Astrocyte (in vitro differentiated cells and primary cell): Measurements from ENCODE around the gene DUSP12. TPM values are rescaled to one million over a fixed set of nuclear protein-coding genes. Genes with fewer than 3 reads are reported as not detected.

Experiments used
- DNase-seq: peaks from one replicate; pipeline ENCODE4 v3.0.0-alpha.2; 2010; ENCODE audit warnings: low read depth
- FAIRE-seq: peaks from 2 replicates; lab custom pipeline; 2011; peaks lifted over from hg19 to GRCh38; lab: Jason Lieb, UNC
- H2AFZ ChIP-seq: 2 replicates; pipeline ENCODE4 v1.6.0; 2012; ENCODE audit warnings: low read depth, low read length, inconsistent platforms
- H3K27ac ChIP-seq: 2 replicates; pipeline ENCODE4 v1.5.1; 2011; ENCODE audit warnings: low read depth, low read length, inconsistent platforms
- H3K27me3 ChIP-seq: 2 replicates; pipeline ENCODE4 v1.6.0; 2011; ENCODE audit warnings: low read length, inconsistent platforms; ENCODE audit not compliant: insufficient read depth
- H3K36me3 ChIP-seq: 2 replicates; pipeline ENCODE4 v1.5.1; 2011; ENCODE audit warnings: low read length, inconsistent platforms; ENCODE audit not compliant: insufficient read depth
- H3K4me1 ChIP-seq: 2 replicates; pipeline ENCODE4 v1.5.1; 2011; ENCODE audit warnings: low read length, inconsistent platforms; ENCODE audit not compliant: insufficient read depth
- H3K4me2 ChIP-seq: 2 replicates; pipeline ENCODE4 v1.6.0; 2012; ENCODE audit warnings: low read length, inconsistent platforms
- H3K4me3 ChIP-seq: 2 replicates; pipeline ENCODE4 v1.5.1; 2011; ENCODE audit warnings: low read depth, mild to moderate bottlenecking, low read length, inconsistent platforms; ENCODE audit not compliant: insufficient read depth
- H3K79me2 ChIP-seq: 2 replicates; pipeline ENCODE4 v1.6.0; 2012; ENCODE audit warnings: mild to moderate bottlenecking, low read length, inconsistent platforms; ENCODE audit not compliant: insufficient read depth
- H3K9ac ChIP-seq: 2 replicates; pipeline ENCODE4 v1.6.0; 2012; ENCODE audit warnings: mild to moderate bottlenecking, low read length, inconsistent platforms
- H3K9me3 ChIP-seq: 2 replicates; pipeline ENCODE4 v1.5.1; 2012; ENCODE audit warnings: low read depth, mild to moderate bottlenecking, low read length, inconsistent platforms; ENCODE audit not compliant: insufficient read depth
- H4K20me1 ChIP-seq: 2 replicates; pipeline ENCODE4 v1.6.0; 2012; ENCODE audit warnings: low read length, inconsistent platforms; ENCODE audit not compliant: insufficient read depth
- H3K27ac Mint-ChIP-seq: one replicate; pipeline ENCODE4 v1.8.0; 2021; ENCODE audit warnings: mild to moderate bottlenecking, mixed read lengths; ENCODE audit not compliant: unreplicated experiment
- H3K27me3 Mint-ChIP-seq: one replicate; pipeline ENCODE4 v1.8.0; 2021; ENCODE audit warnings: low read depth, mixed read lengths; ENCODE audit not compliant: unreplicated experiment
- H3K36me3 Mint-ChIP-seq: one replicate; pipeline ENCODE4 v1.8.0; 2021; ENCODE audit warnings: low read depth, mixed read lengths; ENCODE audit not compliant: unreplicated experiment
- H3K4me1 Mint-ChIP-seq: one replicate; pipeline ENCODE4 v1.8.0; 2021; ENCODE audit warnings: low read depth, mixed read lengths; ENCODE audit not compliant: unreplicated experiment
- H3K4me3 Mint-ChIP-seq: one replicate; pipeline ENCODE4 v1.8.0; 2021; ENCODE audit warnings: mild to moderate bottlenecking, moderate library complexity, mixed read lengths; ENCODE audit not compliant: unreplicated experiment
- H3K9me3 Mint-ChIP-seq: one replicate; pipeline ENCODE4 v1.8.0; 2021; ENCODE audit warnings: mild to moderate bottlenecking, mixed read lengths; ENCODE audit not compliant: unreplicated experiment
- CTCF ChIP-seq: IDR thresholded peaks from 2 replicates; pipeline ENCODE4 v1.5.1; 2011; ENCODE audit warnings: low read depth, mild to moderate bottlenecking, inconsistent platforms, low read length, moderate library complexity; ENCODE audit not compliant: insufficient read depth
- EZH2 ChIP-seq: IDR thresholded peaks from 2 replicates; pipeline ENCODE4 v1.6.1; 2012; ENCODE audit warnings: mild to moderate bottlenecking, low read length, inconsistent platforms; ENCODE audit not compliant: insufficient read depth
- total RNA-seq: library from RNA; stranded (reverse); gene quantifications from 2 replicates; pipeline ENCODE4 v1.2.1, GENCODE V29; 2021

DUSP12 gene
- total RNA-seq, 1 donor from 2014 or later: 34.7 TPM

- no peaks in the 10 kb centered on the region for H3K36me3 ChIP-seq
- no peak overlapping the region for H3K4me2 ChIP-seq
- H3K4me1 Mint-ChIP-seq: peaks cover 3% of the 10 kb centered on the region
- H3K4me3 Mint-ChIP-seq: no peak overlapping the region
- no peak overlapping the region for H3K4me3 ChIP-seq
- H3K27me3 ChIP-seq: no peaks in the 10 kb centered on the region
- H3K4me1 ChIP-seq: peaks cover 9% of the 10 kb centered on the region
- H3K9me3 Mint-ChIP-seq: no peaks in the 10 kb centered on the region
- no peak overlapping the region for H3K27ac Mint-ChIP-seq
- no peak for DNase-seq
- no peak overlapping the region for H3K27ac ChIP-seq
- FAIRE-seq: no peak
- no peak for TF ChIP-seq EZH2
- TF ChIP-seq CTCF: no peak
- no peaks in the 10 kb centered on the region for H3K36me3 Mint-ChIP-seq
- H3K79me2 ChIP-seq: peaks cover 91% of the 10 kb centered on the region
- no peak overlapping the region for H2AFZ ChIP-seq
- peaks cover 35% of the 10 kb centered on the region for H4K20me1 ChIP-seq
- H3K27me3 Mint-ChIP-seq: no peaks in the 10 kb centered on the region
- H3K9ac ChIP-seq: no peak overlapping the region
- no peaks in the 10 kb centered on the region for H3K9me3 ChIP-seq
Measured at GRCh38 chr1:161771161-161771560, 21.6 kb downstream of the DUSP12 start.

GRCh38 chr1:161771973-161772372, 22.4 kb downstream of the DUSP12 start:
- H3K27ac ChIP-seq: no peak overlapping the region
- FAIRE-seq (no peak), DNase-seq (no peak)
- Mint-ChIP-seq H3K36me3 (no peaks in the 10 kb centered on the region), H3K4me3 (no peak overlapping the region), H3K27ac (no peak overlapping the region), H3K4me1 (peaks cover 3% of the 10 kb centered on the region), H3K9me3 (no peaks in the 10 kb centered on the region), H3K27me3 (no peaks in the 10 kb centered on the region)
- no peak overlapping the region for H3K9ac ChIP-seq
- H3K27me3 ChIP-seq: no peaks in the 10 kb centered on the region
- peaks cover 91% of the 10 kb centered on the region for H3K79me2 ChIP-seq
- no peak overlapping the region for H3K4me2 ChIP-seq
- no peaks in the 10 kb centered on the region for H3K9me3 ChIP-seq
- TF ChIP-seq CTCF: no peak
- TF ChIP-seq EZH2: no peak
- no peak overlapping the region for H3K4me3 ChIP-seq
- peaks cover 44% of the 10 kb centered on the region for H4K20me1 ChIP-seq
- peaks cover 6% of the 10 kb centered on the region for H3K4me1 ChIP-seq
- no peaks in the 10 kb centered on the region for H3K36me3 ChIP-seq
- no peak overlapping the region for H2AFZ ChIP-seq

- Mint-ChIP-seq H3K36me3 (no peaks in the 10 kb centered on the region), H3K4me1 (peaks cover 3% of the 10 kb centered on the region), H3K4me3 (no peak overlapping the region), H3K27me3 (no peaks in the 10 kb centered on the region), H3K9me3 (no peaks in the 10 kb centered on the region), H3K27ac (no peak overlapping the region)
- Histone ChIP-seq H3K9me3 (no peaks in the 10 kb centered on the region), H3K4me2 (no peak overlapping the region), H3K4me3 (no peak overlapping the region), H4K20me1 (peaks cover 48% of the 10 kb centered on the region), H3K27ac (no peak overlapping the region), H3K36me3 (no peaks in the 10 kb centered on the region), H3K27me3 (no peaks in the 10 kb centered on the region), H2AFZ (no peak overlapping the region), H3K9ac (no peak overlapping the region), H3K4me1 (peaks cover 4% of the 10 kb centered on the region), H3K79me2 (peaks cover 91% of the 10 kb centered on the region)
- TF ChIP-seq EZH2 (no peak), CTCF (no peak)
- FAIRE-seq: no peak
- no peak for DNase-seq
Measured at GRCh38 chr1:161772397-161772796, 22.8 kb downstream of the DUSP12 start.
